Ovary (tissue), 9 donors: Measurements from ENCODE around the gene TSKU. TPM values are rescaled to one million over a fixed set of nuclear protein-coding genes. Genes with fewer than 3 reads are reported as not detected.
"Not testable (repeated sequence)": the region's sequence is repeated elsewhere in the genome, so short reads cannot be mapped to it uniquely, and the experiment has no call there.

Source experiments
- DNase-seq, 5 donors: peaks; one replicate each; pipeline ENCODE4 v3.0.0-alpha.2; 2019 to 2020
- H3K27ac ChIP-seq, 2 donors: fragments of 200-600 bp; one replicate each; pipeline versions ENCODE4 v1.5.1 to v1.8.0; 2019 to 2022
- H3K27me3 ChIP-seq: fragments of 200-600 bp; one replicate; pipeline ENCODE4 v1.8.0; 2022
- H3K36me3 ChIP-seq: fragments of 200-600 bp; sonication (generic); one replicate; pipeline ENCODE4 v1.5.1; 2019
- H3K4me1 ChIP-seq: one replicate; pipeline ENCODE4 v1.8.1; 2013; ENCODE audit warnings: mild to moderate bottlenecking, moderate library complexity; ENCODE audit not compliant: insufficient read depth
- H3K4me3 ChIP-seq: fragments of 200-600 bp; sonication (generic); one replicate; pipeline ENCODE4 v1.5.1; 2017
- H3K9me3 ChIP-seq, 2 donors: fragments of 200-600 bp in 1 of 2; sonication (generic) in 1 of 2; one replicate each; pipeline versions ENCODE4 v1.5.1 to v1.8.1; 2013 to 2019; ENCODE audit warnings: mild to moderate bottlenecking in 1 of 2, moderate library complexity in 1 of 2
- CTCF ChIP-seq, 3 donors: fragments of 450-650 bp in 2 of 3; fragments of 200-600 bp in 1 of 3; IDR thresholded peaks; one replicate each; pipeline versions ENCODE4 v1.5.1 to v1.8.0; 2016 to 2022; ENCODE audit warnings: antibody characterized with exemption in 3 of 3, mild to moderate bottlenecking in 1 of 3
- EP300 ChIP-seq: sonication (generic); formaldehyde crosslinking; IDR thresholded peaks from one replicate; pipeline ENCODE4 v1.6.1; 2017; ENCODE audit warnings: antibody characterized with exemption
- POLR2A ChIP-seq: fragments of 450-650 bp; IDR thresholded peaks from one replicate; pipeline ENCODE4 v1.6.1; 2017; ENCODE audit warnings: antibody characterized with exemption, mild to moderate bottlenecking, moderate library complexity
- WGBS, 3 donors: extraction: QIAGEN DNeasy Blood & Tissue Kit in 1 of 3; methylation state at CpG; one replicate each; pipeline versions ENCODE4 v1.1.5 to v1.1.7; 2013 to 2017; 5-methylcytosine and 5-hydroxymethylcytosine counted together
- intact Hi-C, 4 donors: fragments of 100-400 bp; cut with DNase I; formaldehyde crosslinking; loops; one replicate each; pipeline versions ENCODE4 v1.11.0 to v1.15.1; 2022 to 2023
- polyA plus RNA-seq, 2 donors: library from polyadenylated mRNA; stranded (reverse); fragments of 200-250 nt in 1 of 2; fragments of 350-450 nt in 1 of 2; fragmentation: Illumina TruSeq in 1 of 2; extraction: RNeasy Lipid Tissue Mini Kit (QIAGEN cat#74804) in 1 of 2; gene quantifications; one replicate each; pipeline ENCODE4 v1.2.3, GENCODE V29; 2013 to 2014
- total RNA-seq, 7 donors: library from RNA; depleted of rRNA in 2 of 7; stranded (reverse); fragments of >200 nt in 2 of 7; fragmentation: NEBNext Ultra II Directional in 3 of 7; extraction: Animal tissue kit (Norgen Biotek cat#: 25700) in 3 of 7; gene quantifications; one replicate each; pipeline versions ENCODE4 v1.1.0 to v1.2.4, GENCODE V29; 2016 to 2023
- donor health status: DM: no; HTN: no; CAD: no; lungs with moderate emphysema.
- donor health status: DM: no; HTN: no; CAD: no.
- donor health status: Bipolar disorder and iron deficiency.
- donor health status: DM: yes; HTN: yes; CAD: no.
- donor health status: DM: no; HTN: no; CAD: no.
- donor health status: DM: yes; HTN: yes; CAD: no.

The TSKU gene
- total and polyA plus RNA-seq, 9 donors: 19.2 to 114 (median 65.1) TPM

GRCh38 chr11:76825726-76826396, 42.7 kb downstream of the TSKU start:
- TF ChIP-seq POLR2A (no peak), CTCF (IDR thresholded peaks at IDR 0.05) (no peak)
- H3K9me3 ChIP-seq: no peaks in the 10 kb centered on the region

DNA sequence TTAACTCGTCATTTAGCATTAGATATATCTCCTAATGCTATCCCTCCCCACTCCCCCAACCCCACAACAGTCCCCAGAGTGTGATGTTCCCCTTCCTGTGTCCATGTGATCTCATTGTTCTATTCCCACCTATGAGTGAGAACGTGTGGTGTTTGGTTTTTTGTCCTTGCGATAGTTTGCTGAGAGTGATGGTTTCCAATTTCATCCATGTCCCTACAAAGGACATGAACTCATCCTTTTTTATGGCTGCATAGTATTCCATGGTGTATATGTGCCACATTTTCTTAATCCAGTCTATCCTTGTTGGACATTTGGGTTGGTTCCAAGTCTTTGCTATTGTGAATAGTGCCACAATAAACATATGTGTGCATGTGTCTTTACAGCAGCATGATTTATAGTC, 43.4 kb downstream of the TSKU start:
- H3K4me1 ChIP-seq, H3K36me3 ChIP-seq, H3K4me3 ChIP-seq, H3K9me3 ChIP-seq, H3K27ac ChIP-seq, intact Hi-C loops, H3K27me3 ChIP-seq, DNase-seq: not testable (repeated sequence)
- WGBS, 3 donors: 81 to 86% (median 84%) methylated on average over 3 of the region's 3 CpGs

More at GRCh38 chr11:76825726-76826396, 42.7 kb downstream of the TSKU start:
- Histone ChIP-seq H3K4me1 (no peaks in the 10 kb centered on the region), H3K27me3 (no peaks in the 10 kb centered on the region), H3K4me3 (no peak overlapping the region), H3K36me3 (no peaks in the 10 kb centered on the region), H3K27ac (no peak overlapping the region)
- intact Hi-C loops: no loop called here
- no peak for DNase-seq
- 82 to 96% (median 91%) methylated on average over 1 of the region's 1 CpG for WGBS, 3 donors

DNA sequence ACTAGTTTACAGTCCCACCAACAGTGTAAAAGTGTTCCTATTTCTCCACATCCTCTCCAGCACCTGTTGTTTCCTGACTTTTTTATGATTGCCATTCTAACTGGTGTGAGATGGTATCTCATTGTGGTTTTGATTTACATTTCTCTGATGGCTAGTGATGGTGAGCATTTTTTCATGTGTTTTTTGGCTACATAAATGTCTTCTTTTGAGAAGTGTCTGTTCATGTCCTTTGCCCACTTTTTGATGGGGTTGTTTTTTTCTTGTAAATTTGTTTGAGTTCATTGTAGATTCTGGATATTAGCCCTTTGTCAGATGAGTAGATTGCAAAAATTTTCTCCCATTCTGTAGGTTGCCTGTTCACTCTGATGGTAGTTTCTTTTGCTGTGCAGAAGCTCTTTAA, 43.8 kb downstream of the TSKU start:
- H3K27me3 ChIP-seq, H3K36me3 ChIP-seq, DNase-seq, intact Hi-C loops, H3K9me3 ChIP-seq, H3K27ac ChIP-seq, H3K4me1 ChIP-seq, H3K4me3 ChIP-seq: not testable (repeated sequence)

DNA sequence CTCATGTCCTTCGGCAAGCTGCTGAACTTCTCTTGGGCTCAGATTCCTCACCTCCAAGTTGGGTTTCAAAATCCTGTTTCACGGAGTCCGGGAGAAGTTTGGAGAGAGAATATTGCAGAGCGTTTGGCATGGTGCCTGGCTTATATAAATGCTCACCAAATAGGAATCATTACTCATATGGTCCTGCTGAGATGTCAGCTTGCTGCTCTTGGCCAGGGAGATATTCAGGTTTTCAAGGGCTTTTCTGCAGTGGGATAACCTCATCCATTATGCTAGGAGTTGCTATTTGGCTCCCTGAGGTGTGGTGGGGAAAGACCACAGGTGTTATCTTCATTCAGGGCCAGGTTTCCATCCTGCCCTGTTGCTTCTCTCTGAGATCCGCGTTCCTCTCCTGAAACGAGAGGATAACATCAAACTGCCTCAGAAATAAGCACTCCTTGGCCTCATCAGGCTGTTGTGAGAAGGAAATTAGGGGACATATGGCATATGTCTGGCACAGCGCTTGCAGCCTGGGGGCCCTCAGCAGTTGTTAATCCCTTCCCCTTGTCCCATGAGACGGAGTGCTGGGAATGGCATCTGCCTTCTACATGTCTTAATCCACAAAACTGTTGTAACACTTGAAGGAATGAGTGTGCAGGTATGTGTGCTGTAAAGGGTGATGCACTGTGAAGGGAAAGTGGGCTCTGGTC, 47.6 kb downstream of the TSKU start:
- WGBS, 3 donors: 61 to 66% (median 63%) methylated on average over 9 of the region's 9 CpGs
- Histone ChIP-seq H3K9me3 (no peaks in the 10 kb centered on the region), H3K27ac (no peak overlapping the region), H3K4me1 (no peaks in the 10 kb centered on the region), H3K36me3 (no peaks in the 10 kb centered on the region), H3K4me3 (no peak overlapping the region), H3K27me3 (no peaks in the 10 kb centered on the region)
- intact Hi-C loops: no loop called here
- TF ChIP-seq CTCF (IDR thresholded peaks at IDR 0.05): no peak
- no peak for TF ChIP-seq POLR2A
- TF ChIP-seq EP300: no peak
- DNase-seq: no peak

DNA sequence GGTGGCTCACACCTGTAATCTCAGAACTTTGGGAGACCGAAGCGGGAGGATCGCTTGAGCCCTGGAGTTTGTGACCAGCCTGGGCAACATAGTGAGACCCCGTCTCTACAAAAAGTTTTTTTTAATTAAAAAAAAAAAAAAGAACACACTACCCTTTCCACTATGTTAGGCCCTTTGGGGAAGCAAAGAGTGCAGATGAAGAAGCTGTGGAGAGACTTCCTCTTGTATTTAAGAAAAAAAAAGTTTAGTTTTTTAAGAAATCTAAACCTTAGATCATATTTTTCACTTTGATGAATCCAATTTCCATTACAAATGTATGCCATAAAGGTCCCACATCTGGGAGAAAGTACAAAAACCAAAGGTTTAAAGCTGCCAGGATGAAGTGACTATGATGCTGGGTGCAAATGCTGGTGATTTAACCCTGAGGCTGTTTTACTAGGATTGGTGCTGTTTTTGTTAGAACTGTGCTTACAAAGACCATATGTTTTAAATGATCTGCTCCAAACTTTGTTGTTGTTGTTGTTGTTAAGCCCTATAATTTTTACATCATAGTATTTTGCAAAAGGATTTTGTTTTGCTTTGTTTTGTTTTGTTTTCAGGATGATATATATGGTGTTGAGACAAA, 48.6 kb downstream of the TSKU start:
- TF ChIP-seq POLR2A (no peak), CTCF (IDR thresholded peaks at IDR 0.05) (no peak), EP300 (no peak)
- no peaks in the 10 kb centered on the region for H3K36me3 ChIP-seq
- WGBS, 3 donors: 94 to 97% (median 95%) methylated on average over 4 of the region's 4 CpGs
- no peak overlapping the region for H3K27ac ChIP-seq
- no peaks in the 10 kb centered on the region for H3K4me1 ChIP-seq
- intact Hi-C loops: no loop called here
- H3K27me3 ChIP-seq: no peaks in the 10 kb centered on the region
- no peak overlapping the region for H3K4me3 ChIP-seq
- H3K9me3 ChIP-seq: no peaks in the 10 kb centered on the region
- no peak for DNase-seq
